T-helper 2 cell (primary cell): ENCODE results near the gene PDGFRB.
A peak's percentile ranks its signal among the peaks of the same experiment; 100 is the strongest.

ENCODE experiments used
- DNase-seq, 5 experiments: peaks; one replicate each; pipeline versions ENCODE4 v3.0.0 to v3.0.0-alpha.2; 2012 to 2022

Gene PDGFRB

GRCh38 chr5:150129454-150129812 is 26.2 kb downstream of the PDGFRB start:
- no peak for DNase-seq

- no peak for DNase-seq
Measured at GRCh38 chr5:150126921-150127265, 28.8 kb downstream of the PDGFRB start.

GRCh38 chr5:150126199-150126920 is 29.3 kb downstream of the PDGFRB start:
- no peak for DNase-seq

GRCh38 chr5:150125334-150125733 is 30.3 kb downstream of the PDGFRB start:
- no peak for DNase-seq

- no peak for DNase-seq
Measured at GRCh38 chr5:150124596-150124995, 31.0 kb downstream of the PDGFRB start.

GRCh38 chr5:150124111-150124557 is 31.5 kb downstream of the PDGFRB start:
- DNase-seq, result no peak

GRCh38 chr5:150123542-150123941 is 32.1 kb downstream of the PDGFRB start:
- DNase-seq, result no peak

GRCh38 chr5:150122536-150123481 is 32.8 kb downstream of the PDGFRB start:
- no peak for DNase-seq

GRCh38 chr5:150122158-150122510 is 33.5 kb downstream of the PDGFRB start:
- DNase-seq, result peak in 1 of 5 experiments; percentile 62

GRCh38 chr5:150121448-150122157 is 34.0 kb downstream of the PDGFRB start:
- no peak for DNase-seq

- DNase-seq, result no peak
Measured at GRCh38 chr5:150120617-150121447, 34.8 kb downstream of the PDGFRB start.

GRCh38 chr5:150120062-150120441 is 35.6 kb downstream of the PDGFRB start:
- DNase-seq, result no peak

GRCh38 chr5:150119421-150120061 is 36.1 kb downstream of the PDGFRB start:
- peak in 1 of 5 experiments; percentile 14 for DNase-seq

- DNase-seq, result no peak
Measured at GRCh38 chr5:150118561-150119229, 37.0 kb downstream of the PDGFRB start.

GRCh38 chr5:150117945-150118560 is 37.6 kb downstream of the PDGFRB start:
- no peak for DNase-seq

- no peak for DNase-seq
Measured at GRCh38 chr5:150116667-150117400, 38.8 kb downstream of the PDGFRB start.

- DNase-seq, result no peak
Measured at GRCh38 chr5:150114773-150115408, 40.8 kb downstream of the PDGFRB start.

GRCh38 chr5:150114102-150114641 is 41.5 kb downstream of the PDGFRB start:
- DNase-seq, result no peak

GRCh38 chr5:150113047-150113744 is 42.4 kb downstream of the PDGFRB start:
- no peak for DNase-seq
